Heart left ventricle (tissue), 16 donors: ENCODE data around the gene NFX1. TPM values are rescaled to one million over a fixed set of nuclear protein-coding genes. Genes with fewer than 3 reads are reported as not detected.

ENCODE experiments used
- ATAC-seq, 4 donors: fragments of 200-7000 bp; cut with Tn5 transposase; one replicate each; pipeline ENCODE4 v1.9.1; 2020 to 2022; ENCODE audit warnings: moderate library complexity in 4 of 4, mild to moderate bottlenecking in 3 of 4, moderate number of reproducible peaks in 1 of 4
- DNase-seq, 5 donors: peaks; one replicate each; pipeline ENCODE4 v3.0.0-alpha.2; 2020
- H3K27ac ChIP-seq, 12 donors: fragments of 200-600 bp; sonication (generic) in 4 of 12; one replicate each; pipeline versions ENCODE4 v1.5.0 to v1.8.0; 2016 to 2022; ENCODE audit warnings: mild to moderate bottlenecking in 2 of 12
- H3K27me3 ChIP-seq, 9 donors: fragments of 200-600 bp; sonication (generic) in 2 of 9; one replicate each; pipeline versions ENCODE4 v1.5.1 to v1.8.0; 2016 to 2022; ENCODE audit warnings: mild to moderate bottlenecking in 3 of 9
- H3K36me3 ChIP-seq, 9 donors: fragments of 200-600 bp; sonication (generic) in 2 of 9; one replicate each; pipeline versions ENCODE4 v1.5.0 to v1.8.0; 2018 to 2022; ENCODE audit warnings: mild to moderate bottlenecking in 2 of 9
- H3K4me1 ChIP-seq, 12 donors: fragments of 200-600 bp; sonication (generic) in 4 of 12; one replicate each; pipeline versions ENCODE4 v1.5.0 to v1.8.0; 2016 to 2022; ENCODE audit warnings: mild to moderate bottlenecking in 3 of 12
- H3K4me3 ChIP-seq, 12 donors: fragments of 200-600 bp; sonication (generic) in 4 of 12; one replicate each; pipeline versions ENCODE4 v1.5.0 to v1.8.0; 2017 to 2022; ENCODE audit warnings: mild to moderate bottlenecking in 9 of 12, moderate library complexity in 4 of 12
- H3K9me3 ChIP-seq, 12 donors: fragments of 200-600 bp; sonication (generic) in 4 of 12; one replicate each; pipeline versions ENCODE4 v1.5.0 to v1.8.0; 2016 to 2022; ENCODE audit warnings: mild to moderate bottlenecking in 1 of 12
- CTCF ChIP-seq, 12 donors: fragments of 200-600 bp; sonication (generic) in 4 of 12; IDR thresholded peaks; one replicate each; pipeline versions ENCODE4 v1.5.0 to v1.8.0; 2018 to 2022; ENCODE audit warnings: antibody characterized with exemption in 12 of 12, mild to moderate bottlenecking in 5 of 12
- POLR2A ChIP-seq, 2 donors: fragments of 450-650 bp; IDR thresholded peaks; one replicate each; pipeline ENCODE4 v1.6.1; 2017; ENCODE audit warnings: antibody characterized with exemption in 2 of 2, mild to moderate bottlenecking in 2 of 2, moderate library complexity in 2 of 2
- WGBS, 4 donors: extraction: QIAGEN DNeasy Blood & Tissue Kit in 2 of 4; methylation state at CpG; one replicate each; pipeline versions ENCODE4 v1.1.5 to v1.1.7; 2013 to 2018; 5-methylcytosine and 5-hydroxymethylcytosine counted together
- intact Hi-C, 10 donors: fragments of 100-400 bp; cut with DNase I; formaldehyde crosslinking; loops; one replicate each; pipeline versions ENCODE4 v1.11.1 to v1.14.2; 2022
- polyA plus RNA-seq, 2 donors: library from polyadenylated mRNA; stranded (reverse); fragments of 200-250 nt; gene quantifications; one replicate each; pipeline ENCODE4 v1.2.3, GENCODE V29; 2013
- total RNA-seq, 9 donors: library from RNA; depleted of rRNA in 2 of 9; stranded (reverse); fragments of >200 nt in 2 of 9; fragmentation: NEBNext Ultra II Directional in 3 of 9; extraction: Animal tissue kit (Norgen Biotek cat#: 25700) in 3 of 9; gene quantifications; one replicate each; pipeline versions ENCODE4 v1.1.0 to v1.2.4, GENCODE V29; 2016 to 2023
- donor health status: ischemic (EF 13 %, LVEDD 7.1; RV severe dilation, severe dysfunction).
- donor health status: healthy with polysubstance abuse.
- donor health status: DM: no; HTN: yes; CAD: no.
- donor health status: DM: no; HTN: no; CAD: no.
- donor health status: ischemic (EF 25% LVEDD 6.9; RV normal size, moderate dysfunction).
- donor health status: ischemic (EF 25% LVEDD 5.7; RV mildly dilated, moderate dysfunction).
- donor health status: healthy.
- donor health status: DM: yes; HTN: yes; CAD: no.
- donor health status: ischemic (EF 35%, LVEDD 5.7; RV mildly dilated, moderate dysfunction).
- donor health status: nonischemic (EF 11% LVEDD 7.7; RV severe dilation, severe dysfunction).
- donor health status: DM: yes; HTN: yes; CAD: no.
- donor health status: PGD.
- donor health status: ischemic (EF 29% LVEDD 5.4; RV normal size, mild dysfunction).
- donor health status: nonischemic (EF 23%, LVEDD 6.1; RV moderate dilation, normal function).

The NFX1 gene
- total and polyA plus RNA-seq, 11 donors: 13.7 to 42.0 (median 32.7) TPM

- intact Hi-C loops: no loop called here
- H3K9me3 ChIP-seq: no peaks in the 10 kb centered on the region
- DNase-seq: no peak
- TF ChIP-seq CTCF (IDR thresholded peaks at IDR 0.05) (no peak), POLR2A (IDR thresholded peaks at IDR 0.05) (no peak)
- peak; percentile 56 to 71 (median 64) for ATAC-seq
- H3K4me3 ChIP-seq: no peak overlapping the region
- H3K27me3 ChIP-seq: no peaks in the 10 kb centered on the region
- 49 to 63% (median 52%) methylated on average over 3 of the region's 3 CpGs for WGBS, 4 donors
- peak overlapping the region in 8 of 12 donors; percentile 11 to 72 (median 34) for H3K27ac ChIP-seq
- H3K4me1 ChIP-seq: peaks cover 0 to 23% (median 6%) of the 10 kb centered on the region in 12 donors
- H3K36me3 ChIP-seq: peaks cover 0 to 100% (median 98%) of the 10 kb centered on the region in 9 donors
These were observed 27.9 kb downstream of the NFX1 start for GRCh38 chr9:33318225-33318624.

GRCh38 chr9:33318781-33319180 is 28.5 kb downstream of the NFX1 start:
- intact Hi-C loops: no loop called here
- Histone ChIP-seq H3K9me3 (no peaks in the 10 kb centered on the region), H3K4me1 (peaks cover 0 to 23% (median 6%) of the 10 kb centered on the region in 12 donors), H3K4me3 (no peak overlapping the region), H3K27ac (peak overlapping the region in 8 of 12 donors; percentile 11 to 72 (median 34)), H3K36me3 (peaks cover 0 to 100% (median 97%) of the 10 kb centered on the region in 9 donors), H3K27me3 (no peaks in the 10 kb centered on the region)
- peak in 2 of 4 donors; percentile 18 to 24 for ATAC-seq
- TF ChIP-seq POLR2A (IDR thresholded peaks at IDR 0.05): no peak
- no peak for TF ChIP-seq CTCF (IDR thresholded peaks at IDR 0.05)
- DNase-seq: no peak
- 90 to 94% (median 91%) methylated on average over 8 of the region's 8 CpGs for WGBS, 4 donors

- Histone ChIP-seq H3K4me3 (no peak overlapping the region), H3K36me3 (peaks cover 2 to 100% (median 97%) of the 10 kb centered on the region in 9 donors), H3K4me1 (peaks cover 0 to 23% (median 6%) of the 10 kb centered on the region in 12 donors), H3K27ac (peak overlapping the region in 8 of 12 donors; percentile 0 to 72 (median 59)), H3K9me3 (no peaks in the 10 kb centered on the region), H3K27me3 (no peaks in the 10 kb centered on the region)
- DNase-seq (no peak), ATAC-seq (peak in 2 of 4 donors; percentile 11 to 24)
- WGBS, 4 donors: 92 to 100% (median 96%) methylated on average over 1 of the region's 1 CpG
- intact Hi-C loops: no loop called here
- TF ChIP-seq CTCF (IDR thresholded peaks at IDR 0.05) (no peak), POLR2A (IDR thresholded peaks at IDR 0.05) (no peak)
These were observed 29.9 kb downstream of the NFX1 start for GRCh38 chr9:33320230-33320567.

- intact Hi-C loops: no loop called here
These were observed 30.4 kb downstream of the NFX1 start for GRCh38 chr9:33320568-33321261.

More at GRCh38 chr9:33320568-33321261, 30.4 kb downstream of the NFX1 start:
- ATAC-seq (peak in 2 of 4 donors; percentile 55 to 62), DNase-seq (no peak)
- WGBS, 4 donors: 93 to 97% (median 96%) methylated on average over 2 of the region's 2 CpGs
- TF ChIP-seq POLR2A (IDR thresholded peaks at IDR 0.05): no peak
- Histone ChIP-seq H3K27ac (peak overlapping the region in 9 of 12 donors; percentile 0 to 72 (median 52)), H3K9me3 (no peaks in the 10 kb centered on the region), H3K36me3 (peaks cover 2 to 100% (median 97%) of the 10 kb centered on the region in 9 donors), H3K4me1 (peaks cover 0 to 23% (median 6%) of the 10 kb centered on the region in 12 donors), H3K27me3 (no peaks in the 10 kb centered on the region), H3K4me3 (no peak overlapping the region)
